ENCODE data around the gene SLC6A4.

GRCh38 chr17:30243002-30243401 lies 7.5 kb upstream of the SLC6A4 start:
- TF ChIP-seq POLR2A (IDR thresholded peaks at IDR 0.05; ENCODE audit: low read length): no peak
- no peak for TF ChIP-seq GATA1 (IDR thresholded peaks at IDR 0.05; ENCODE audit: low read depth, low read length)
